Prostate gland (tissue), 2 donors: ENCODE results near the gene SH2B3.

Experiments used
- CTCF ChIP-seq, 4 experiments: fragments of 200-600 bp in 2 of 4; fragments of 450-650 bp in 2 of 4; sonication (generic) in 2 of 4; IDR thresholded peaks; 1 replicate in 3 of 4; 2 replicates in 1 of 4; pipeline ENCODE4 v1.5.1; 2016 to 2019; ENCODE audit warnings: antibody characterized with exemption in 4 of 4, mild to moderate bottlenecking in 2 of 4, moderate library complexity in 2 of 4
- POLR2A ChIP-seq: fragments of 450-650 bp; IDR thresholded peaks from one replicate; pipeline ENCODE4 v1.6.1; 2016; ENCODE audit warnings: antibody characterized with exemption, mild to moderate bottlenecking

GRCh38 chr12:111462210-111462769 lies 56.6 kb downstream of the SH2B3 start:
- TF ChIP-seq CTCF (IDR thresholded peaks at IDR 0.05) (no peak), POLR2A (no peak)
